Transverse colon (tissue), 4 donors: Measurements from ENCODE around the gene NEMP2. TPM values are rescaled to one million over a fixed set of nuclear protein-coding genes. Genes with fewer than 3 reads are reported as not detected.

Experiments
- DNase-seq: peaks from one replicate; pipeline ENCODE4 v3.0.0-alpha.2; 2019
- H3K27ac ChIP-seq, 4 donors: fragments of 200-600 bp; sonication (generic); 2 replicates each; pipeline ENCODE4 v1.5.1; 2016 to 2018; ENCODE audit warnings: inconsistent platforms in 4 of 4
- H3K27me3 ChIP-seq: fragments of 200-600 bp; sonication (generic); 2 replicates; pipeline ENCODE4 v1.5.1; 2017; ENCODE audit warnings: inconsistent platforms
- H3K36me3 ChIP-seq, 4 donors: fragments of 200-600 bp; sonication (generic); 2 replicates each; pipeline ENCODE4 v1.5.1; 2017 to 2019; ENCODE audit warnings: inconsistent platforms in 4 of 4
- H3K4me1 ChIP-seq, 4 donors: fragments of 200-600 bp; sonication (generic); 2 replicates each; pipeline ENCODE4 v1.5.1; 2017 to 2020; ENCODE audit warnings: inconsistent platforms in 4 of 4
- H3K4me3 ChIP-seq, 4 donors: fragments of 200-600 bp; sonication (generic); 1 replicate in 1 of 4; 2 replicates in 3 of 4; pipeline versions ENCODE4 v1.5.1 to v1.6.1; 2017 to 2019; ENCODE audit warnings: inconsistent platforms in 4 of 4
- H3K9me3 ChIP-seq, 2 donors: fragments of 200-600 bp; sonication (generic); 2 replicates each; pipeline ENCODE4 v1.5.1; 2017 to 2019; ENCODE audit warnings: inconsistent platforms in 2 of 2
- EP300 ChIP-seq: sonication (generic); formaldehyde crosslinking; IDR thresholded peaks from one replicate; pipeline ENCODE4 v1.6.1; 2017; ENCODE audit warnings: antibody characterized with exemption, low read depth
- POLR2A ChIP-seq: fragments of 450-650 bp; IDR thresholded peaks from one replicate; pipeline ENCODE4 v1.6.1; 2016; ENCODE audit warnings: antibody characterized with exemption, mild to moderate bottlenecking, moderate library complexity
- POLR2AphosphoS5 ChIP-seq, 3 donors: sonication (generic); formaldehyde crosslinking; IDR thresholded peaks; one replicate each; pipeline ENCODE4 v1.6.1; 2016; ENCODE audit warnings: antibody characterized with exemption in 3 of 3
- WGBS, 2 donors: methylation state at CpG; one replicate each; pipeline ENCODE4 v1.1.5; 2018; ENCODE audit warnings: low coverage in 1 of 2; 5-methylcytosine and 5-hydroxymethylcytosine counted together
- in situ Hi-C, 4 donors: fragments of 200-750 bp; cut with MboI; loops; one replicate each; pipeline versions ENCODE4 v1.15.0 to v1.15.1; 2017; ENCODE audit warnings: low sequenced_read_pairs in 3 of 4, low pct_ligation_motif_present in 1 of 4, low pct_unique_long_range_greater_than_20kb in 1 of 4
- intact Hi-C: fragments of 100-400 bp; cut with DNase I; formaldehyde crosslinking; loops from one replicate; pipeline ENCODE4 v1.15.1; 2023; ENCODE audit warnings: low total_unique reads
- total RNA-seq, 4 donors: library from RNA; depleted of rRNA; stranded (reverse); fragments of >200 nt; gene quantifications; one replicate each; pipeline ENCODE4 v1.1.0, GENCODE V29; 2016
- TF ChIP-seq, protein P1 (sequence below), 5 experiments: fragments of 200-600 bp in 3 of 5; fragments of 450-650 bp in 2 of 5; sonication (generic) in 3 of 5; IDR thresholded peaks; 1 replicate in 2 of 5; 2 replicates in 3 of 5; pipeline ENCODE4 v1.5.1; 2016 to 2017; ENCODE audit warnings: antibody characterized with exemption in 5 of 5, inconsistent platforms in 3 of 5, mild to moderate bottlenecking in 2 of 5, moderate library complexity in 1 of 5

The NEMP2 gene
- total RNA-seq, 4 donors from 2014 or later: 0.20 to 2.4 (median 1.6) TPM; not detected in 1

DNA sequence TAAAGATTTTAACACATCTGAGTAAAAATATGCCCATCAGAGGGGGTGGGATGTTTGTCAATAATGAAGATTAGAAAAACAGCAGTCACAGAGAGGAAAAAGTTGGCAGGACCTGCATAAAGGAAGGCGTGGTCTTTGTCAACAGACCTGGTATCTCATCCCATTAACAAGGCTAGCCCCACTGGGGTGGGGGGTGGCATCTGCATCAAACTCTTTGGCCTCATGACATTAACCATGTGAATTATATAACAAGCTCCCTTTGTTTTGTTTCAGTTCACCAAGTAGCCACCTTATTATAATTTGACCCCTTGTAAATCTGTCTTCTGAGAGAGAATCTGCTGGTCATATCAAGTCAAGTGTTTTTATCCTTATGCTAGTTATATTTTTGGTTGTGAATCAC, 28.8 kb downstream of the NEMP2 start:
- TF ChIP-seq EP300 (no peak), POLR2A (no peak), POLR2AphosphoS5 (IDR thresholded peaks at IDR 0.05) (no peak)
- TF ChIP-seq, protein P1, sequence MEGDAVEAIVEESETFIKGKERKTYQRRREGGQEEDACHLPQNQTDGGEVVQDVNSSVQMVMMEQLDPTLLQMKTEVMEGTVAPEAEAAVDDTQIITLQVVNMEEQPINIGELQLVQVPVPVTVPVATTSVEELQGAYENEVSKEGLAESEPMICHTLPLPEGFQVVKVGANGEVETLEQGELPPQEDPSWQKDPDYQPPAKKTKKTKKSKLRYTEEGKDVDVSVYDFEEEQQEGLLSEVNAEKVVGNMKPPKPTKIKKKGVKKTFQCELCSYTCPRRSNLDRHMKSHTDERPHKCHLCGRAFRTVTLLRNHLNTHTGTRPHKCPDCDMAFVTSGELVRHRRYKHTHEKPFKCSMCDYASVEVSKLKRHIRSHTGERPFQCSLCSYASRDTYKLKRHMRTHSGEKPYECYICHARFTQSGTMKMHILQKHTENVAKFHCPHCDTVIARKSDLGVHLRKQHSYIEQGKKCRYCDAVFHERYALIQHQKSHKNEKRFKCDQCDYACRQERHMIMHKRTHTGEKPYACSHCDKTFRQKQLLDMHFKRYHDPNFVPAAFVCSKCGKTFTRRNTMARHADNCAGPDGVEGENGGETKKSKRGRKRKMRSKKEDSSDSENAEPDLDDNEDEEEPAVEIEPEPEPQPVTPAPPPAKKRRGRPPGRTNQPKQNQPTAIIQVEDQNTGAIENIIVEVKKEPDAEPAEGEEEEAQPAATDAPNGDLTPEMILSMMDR (IDR thresholded peaks at IDR 0.05): no peak
- H3K9me3 ChIP-seq: no peaks in the 10 kb centered on the region
- peaks cover 0 to 53% (median 39%) of the 10 kb centered on the region in 4 donors for H3K4me1 ChIP-seq
- intact Hi-C loops: no loop called here
- no peak overlapping the region for H3K4me3 ChIP-seq
- in situ Hi-C loops: loop anchor here in 2 of 4 donors (25.0 kb wide), 2 partner anchors 118 to 418 kb away; no protein-coding TSS in a partner anchor
- no peaks in the 10 kb centered on the region for H3K36me3 ChIP-seq
- H3K27ac ChIP-seq: peak overlapping the region in 3 of 4 donors; percentile 18 to 73 (median 21)
- 50 to 62% methylated on average over 1 of the region's 1 CpG for WGBS, 2 donors
- H3K27me3 ChIP-seq: no peaks in the 10 kb centered on the region
- DNase-seq: no peak

DNA sequence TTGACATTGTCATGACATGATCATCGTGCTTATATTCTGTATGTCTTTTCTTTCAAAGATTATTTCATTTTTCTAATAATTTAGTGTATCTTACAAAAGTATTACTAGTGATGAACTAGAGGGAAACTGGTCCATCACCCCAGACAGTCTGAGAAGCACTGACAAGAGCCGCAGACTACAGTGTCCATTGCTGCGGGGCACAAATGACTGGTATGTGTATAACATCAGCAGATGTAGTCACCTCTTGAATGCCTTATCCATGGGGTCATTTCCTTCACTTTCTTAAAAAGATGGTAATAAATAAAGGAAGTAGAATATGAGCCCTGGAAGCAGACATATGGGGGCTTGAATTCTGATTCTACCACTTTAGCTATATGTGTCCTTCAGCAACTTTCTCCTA, 29.6 kb downstream of the NEMP2 start:
- TF ChIP-seq POLR2AphosphoS5 (IDR thresholded peaks at IDR 0.05) (no peak), POLR2A (no peak), EP300 (no peak)
- TF ChIP-seq, protein P1 (IDR thresholded peaks at IDR 0.05): no peak
- in situ Hi-C loops (loop anchor here in 2 of 4 donors (25.0 kb wide), 2 partner anchors 118 to 418 kb away; no protein-coding TSS in a partner anchor), intact Hi-C loops (no loop called here)
- peak overlapping the region in 1 of 4 donors; percentile 73 for H3K27ac ChIP-seq
- 100% methylated on average over 3 of the region's 3 CpGs for WGBS, 2 donors
- no peak for DNase-seq
- no peaks in the 10 kb centered on the region for H3K27me3 ChIP-seq
- H3K9me3 ChIP-seq: no peaks in the 10 kb centered on the region
- H3K4me3 ChIP-seq: no peak overlapping the region
- peaks cover 0 to 50% (median 33%) of the 10 kb centered on the region in 4 donors for H3K4me1 ChIP-seq
- H3K36me3 ChIP-seq: peaks cover 0 to 2% (median 0%) of the 10 kb centered on the region in 4 donors

DNA sequence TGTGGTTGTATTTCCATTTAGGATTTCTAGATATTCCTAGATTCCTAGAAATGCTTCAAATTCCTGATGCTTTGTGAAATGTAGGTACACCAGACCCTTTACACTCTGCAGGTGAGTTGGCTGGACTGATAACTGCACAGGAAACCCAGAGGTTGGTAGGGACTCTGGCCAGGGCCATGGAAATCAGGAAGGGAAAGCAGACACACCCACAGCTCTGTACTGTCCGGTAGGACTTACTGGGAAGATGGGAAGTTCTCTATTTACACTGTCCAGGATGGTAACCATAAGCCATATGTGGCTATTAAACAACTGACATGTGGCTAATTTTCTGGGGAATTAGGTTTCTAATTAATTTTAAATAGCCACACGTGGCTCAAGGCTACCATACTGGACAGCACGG, 31.4 kb downstream of the NEMP2 start:
- in situ Hi-C loops (loop anchor here in 2 of 4 donors (25.0 kb wide), 2 partner anchors 116 to 416 kb away; no protein-coding TSS in a partner anchor), intact Hi-C loops (no loop called here)
- TF ChIP-seq POLR2A (no peak), POLR2AphosphoS5 (IDR thresholded peaks at IDR 0.05) (no peak), EP300 (no peak)
- TF ChIP-seq, protein P1 (IDR thresholded peaks at IDR 0.05): no peak
- no peak for DNase-seq
- Histone ChIP-seq H3K27ac (peak overlapping the region in 2 of 4 donors; percentile 25 to 47), H3K4me1 (peaks cover 0 to 50% (median 22%) of the 10 kb centered on the region in 4 donors), H3K9me3 (no peaks in the 10 kb centered on the region), H3K27me3 (no peaks in the 10 kb centered on the region), H3K4me3 (no peak overlapping the region), H3K36me3 (peaks cover 0 to 7% (median 0%) of the 10 kb centered on the region in 4 donors)
- 80 to 100% methylated on average over 1 to 3 of the region's 3 CpGs for WGBS, 2 donors

DNA sequence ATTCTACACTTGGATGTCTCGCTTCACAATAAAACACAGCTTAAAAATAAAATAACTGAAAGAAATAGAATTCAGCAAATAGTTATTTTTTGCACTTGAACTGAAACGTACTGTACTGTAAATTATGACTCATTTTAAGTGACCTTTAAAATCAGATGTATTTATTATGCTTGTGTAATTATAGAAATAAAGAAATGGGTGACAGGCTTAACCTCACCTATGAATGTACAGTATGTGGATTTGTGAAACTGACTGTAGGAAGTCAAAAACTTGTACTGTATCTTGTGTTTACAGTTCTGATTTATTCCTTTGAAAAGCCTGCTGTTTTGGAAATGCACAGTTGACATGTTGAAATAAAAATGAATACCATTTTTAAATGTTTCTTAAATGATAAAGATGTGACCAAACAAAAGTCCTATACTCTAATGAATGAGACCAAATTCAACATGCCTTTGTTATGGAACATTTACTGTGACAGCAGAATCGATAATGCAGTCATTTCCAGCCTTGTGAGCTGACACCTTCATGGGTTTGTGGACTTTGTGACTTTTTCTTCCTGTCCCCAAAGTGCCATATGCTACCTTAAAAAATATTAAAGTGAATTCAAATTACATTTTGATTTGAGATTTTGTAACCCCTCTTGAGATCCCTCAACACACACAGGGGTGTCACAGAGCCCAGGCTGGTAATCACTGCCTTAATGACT, 32.7 kb downstream of the NEMP2 start:
- in situ Hi-C loops: loop anchor here in 2 of 4 donors (25.0 kb wide), 2 partner anchors 115 to 415 kb away; no protein-coding TSS in a partner anchor
- 58 to 64% methylated on average over 3 of the region's 3 CpGs for WGBS, 2 donors

More for the DNA sequence above, 32.7 kb downstream of the NEMP2 start:
- Histone ChIP-seq H3K4me1 (peaks cover 0 to 40% (median 18%) of the 10 kb centered on the region in 4 donors), H3K9me3 (no peaks in the 10 kb centered on the region), H3K4me3 (no peak overlapping the region), H3K27me3 (no peaks in the 10 kb centered on the region), H3K27ac (peak overlapping the region in 1 of 4 donors; percentile 25), H3K36me3 (peaks cover 0 to 19% (median 0%) of the 10 kb centered on the region in 4 donors)
- TF ChIP-seq, protein P1 (IDR thresholded peaks at IDR 0.05): no peak
- TF ChIP-seq POLR2A: no peak
- no peak for TF ChIP-seq POLR2AphosphoS5 (IDR thresholded peaks at IDR 0.05)
- no peak for TF ChIP-seq EP300
- DNase-seq: no peak
- intact Hi-C loops: no loop called here
